B cell (primary cell): ENCODE measurements around the gene EYA4.

Experiments used
- CTCF ChIP-seq: fragments of 200-600 bp; IDR thresholded peaks from one replicate; pipeline ENCODE4 v1.8.0; 2022; ENCODE audit warnings: antibody characterized with exemption, mild to moderate bottlenecking
- EZH2 ChIP-seq: IDR thresholded peaks from 2 replicates; pipeline ENCODE4 v1.6.1; 2012; ENCODE audit warnings: borderline replicate concordance, low read depth, mild to moderate bottlenecking, moderate library complexity, low read length; ENCODE audit not compliant: insufficient read depth, poor library complexity, severe bottlenecking

DNA sequence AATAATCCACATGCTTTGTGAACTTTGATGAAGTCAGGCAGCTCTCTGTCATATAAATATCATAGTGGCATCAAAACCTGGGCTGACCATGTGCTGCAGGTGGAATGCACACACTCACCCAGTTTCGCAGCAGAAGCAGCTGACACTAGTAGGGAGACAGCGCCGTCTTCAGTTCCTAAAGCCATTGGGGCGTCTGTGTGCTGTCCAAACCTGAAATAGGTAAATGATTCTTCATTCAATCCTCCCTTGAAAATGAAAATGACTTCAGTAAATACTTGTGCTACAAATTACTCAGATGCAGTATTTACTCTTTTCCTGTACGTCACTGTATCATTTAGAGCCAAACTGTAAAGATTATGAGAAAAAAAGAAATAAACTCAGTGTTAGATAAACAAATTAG, 127.5 kb downstream of the EYA4 start:
- TF ChIP-seq CTCF (no peak), EZH2 (no peak)
